ENCODE data around the gene MYL11.

- TF ChIP-seq FOXM1 (IDR thresholded peaks at IDR 0.05; ENCODE audit: borderline replicate concordance): no peak
- no peak for TF ChIP-seq FOXK2 (IDR thresholded peaks at IDR 0.05)
- no peak for TF ChIP-seq LEF1 (IDR thresholded peaks at IDR 0.05; ENCODE audit: borderline replicate concordance)
- TF ChIP-seq FOXA1 (IDR thresholded peaks at IDR 0.05): no peak
- TF ChIP-seq ARNT (IDR thresholded peaks at IDR 0.05): no peak
- no peak for TF ChIP-seq SUZ12 (IDR thresholded peaks at IDR 0.05)
- TF ChIP-seq L3MBTL2 (conservative IDR thresholded peaks at IDR 0.05): no peak
- TF ChIP-seq BHLHE40 (IDR thresholded peaks at IDR 0.05; ENCODE audit: borderline replicate concordance): no peak
- TF ChIP-seq NFRKB (IDR thresholded peaks at IDR 0.05): no peak
- no peak for TF ChIP-seq HDGF (IDR thresholded peaks at IDR 0.05; ENCODE audit: borderline replicate concordance)
- no peak for TF ChIP-seq SP1 (IDR thresholded peaks at IDR 0.05)
- TF ChIP-seq ZNF384 (IDR thresholded peaks at IDR 0.05): no peak
Observed at GRCh38 chr16:30348929-30349328, 25.7 kb upstream of the MYL11 start.

Measured in HEK293T (cell line).